ENCODE data around the gene FIBP.

- TF ChIP-seq, protein P1, sequence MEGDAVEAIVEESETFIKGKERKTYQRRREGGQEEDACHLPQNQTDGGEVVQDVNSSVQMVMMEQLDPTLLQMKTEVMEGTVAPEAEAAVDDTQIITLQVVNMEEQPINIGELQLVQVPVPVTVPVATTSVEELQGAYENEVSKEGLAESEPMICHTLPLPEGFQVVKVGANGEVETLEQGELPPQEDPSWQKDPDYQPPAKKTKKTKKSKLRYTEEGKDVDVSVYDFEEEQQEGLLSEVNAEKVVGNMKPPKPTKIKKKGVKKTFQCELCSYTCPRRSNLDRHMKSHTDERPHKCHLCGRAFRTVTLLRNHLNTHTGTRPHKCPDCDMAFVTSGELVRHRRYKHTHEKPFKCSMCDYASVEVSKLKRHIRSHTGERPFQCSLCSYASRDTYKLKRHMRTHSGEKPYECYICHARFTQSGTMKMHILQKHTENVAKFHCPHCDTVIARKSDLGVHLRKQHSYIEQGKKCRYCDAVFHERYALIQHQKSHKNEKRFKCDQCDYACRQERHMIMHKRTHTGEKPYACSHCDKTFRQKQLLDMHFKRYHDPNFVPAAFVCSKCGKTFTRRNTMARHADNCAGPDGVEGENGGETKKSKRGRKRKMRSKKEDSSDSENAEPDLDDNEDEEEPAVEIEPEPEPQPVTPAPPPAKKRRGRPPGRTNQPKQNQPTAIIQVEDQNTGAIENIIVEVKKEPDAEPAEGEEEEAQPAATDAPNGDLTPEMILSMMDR (IDR thresholded peaks at IDR 0.05), result no peak
- TF ChIP-seq POLR2AphosphoS5 (IDR thresholded peaks at IDR 0.05), result no peak
- TF ChIP-seq POLR2A (IDR thresholded peaks at IDR 0.05), result no peak
Measured at GRCh38 chr11:65868076-65868667, 20.1 kb downstream of the FIBP start.
